Pons (tissue), 1 donor: Measurements from ENCODE around the gene NRG3.
"Not testable (repeated sequence)": the region's sequence is repeated elsewhere in the genome, so short reads cannot be mapped to it uniquely, and the experiment has no call there.

Experiments used
- DNase-seq: peaks from one replicate; pipeline ENCODE4 v3.0.0-alpha.2; 2016; ENCODE audit warnings: low spot score

NRG3 gene

DNA sequence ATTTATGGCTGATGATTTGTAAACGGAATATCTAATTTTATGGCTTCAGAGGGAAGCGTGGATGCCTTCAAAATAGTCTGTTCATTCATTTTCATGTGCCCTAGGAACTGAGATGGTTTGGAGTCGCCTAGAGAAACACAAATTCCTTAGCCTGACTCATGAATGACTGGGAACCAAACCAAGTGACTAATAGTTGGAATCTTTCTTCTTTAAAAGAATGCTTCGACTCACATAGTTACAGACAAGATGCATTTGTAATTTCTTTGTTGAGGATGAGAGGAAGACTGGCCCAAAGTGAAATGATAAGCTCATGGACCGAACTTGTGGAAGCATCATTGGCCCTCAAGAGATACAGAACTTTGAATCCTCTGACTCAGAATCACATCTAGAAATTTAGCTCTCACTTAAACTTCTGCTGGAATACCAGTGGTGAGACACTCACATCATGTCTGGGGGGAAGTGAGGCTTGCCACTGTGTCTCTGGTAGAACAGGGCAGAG is 1107.2 kb downstream of the NRG3 start:
- DNase-seq = peak; percentile 7

DNA sequence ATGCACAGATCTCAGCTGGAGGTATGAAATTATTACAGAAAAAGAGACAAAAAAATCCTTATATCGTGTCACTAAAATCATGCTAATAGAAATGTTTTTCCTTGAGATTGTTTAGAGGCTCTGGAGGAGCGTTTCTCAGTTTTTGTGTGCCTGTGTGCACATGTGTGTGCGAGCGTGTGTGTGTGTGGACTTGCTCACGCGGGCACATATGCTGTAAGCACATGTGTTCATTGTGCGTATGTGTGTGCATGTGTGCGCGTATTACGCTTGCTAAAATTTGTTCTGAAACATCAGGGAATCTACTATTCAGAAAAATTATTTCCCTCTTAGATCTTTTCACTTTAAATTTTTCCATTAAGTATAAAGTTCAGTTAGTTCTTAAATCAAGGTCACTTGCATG is 1111.2 kb downstream of the NRG3 start:
- DNase-seq = no peak

DNA sequence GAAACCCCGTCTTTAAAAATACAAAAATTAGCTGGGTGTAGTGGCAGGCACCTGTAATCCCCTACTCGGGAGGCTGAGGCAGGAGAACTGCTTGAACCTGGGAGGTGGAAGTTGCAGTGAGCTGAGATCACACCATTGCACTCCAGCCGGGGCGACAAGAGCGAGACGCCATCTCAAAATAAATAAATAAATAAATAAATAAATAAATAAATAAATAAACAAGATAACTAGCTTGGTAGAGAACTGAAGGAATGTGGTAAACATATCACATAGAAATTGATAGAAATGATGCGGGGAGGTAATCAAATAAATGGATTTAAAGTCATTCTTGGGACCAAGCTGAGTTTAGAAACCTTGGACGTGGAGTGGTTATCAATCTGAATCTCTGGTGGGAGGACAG is 1131.5 kb downstream of the NRG3 start:
- not testable (repeated sequence) for DNase-seq

GRCh38 chr10:83007510-83007909 is 1132.5 kb downstream of the NRG3 start:
- DNase-seq = no peak

DNA sequence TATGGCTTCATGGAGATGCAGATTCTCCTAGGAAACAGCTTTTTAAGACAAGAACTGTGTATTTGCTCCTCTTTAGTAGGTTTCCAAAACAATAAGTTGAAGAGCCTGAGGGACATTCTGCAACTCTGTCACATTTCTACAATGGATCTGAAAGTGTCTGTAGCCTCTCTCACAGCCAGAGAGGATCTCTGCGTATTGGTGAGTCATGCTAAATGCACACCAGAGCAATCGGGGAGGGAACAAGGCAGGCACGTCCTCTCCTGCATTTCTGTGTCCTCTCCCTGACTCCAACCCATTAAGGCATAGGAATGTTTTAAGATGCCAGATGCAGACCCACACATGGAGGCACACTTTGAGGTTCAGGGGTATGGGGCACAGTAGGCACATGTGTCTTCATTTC is 1137.9 kb downstream of the NRG3 start:
- no peak for DNase-seq

DNA sequence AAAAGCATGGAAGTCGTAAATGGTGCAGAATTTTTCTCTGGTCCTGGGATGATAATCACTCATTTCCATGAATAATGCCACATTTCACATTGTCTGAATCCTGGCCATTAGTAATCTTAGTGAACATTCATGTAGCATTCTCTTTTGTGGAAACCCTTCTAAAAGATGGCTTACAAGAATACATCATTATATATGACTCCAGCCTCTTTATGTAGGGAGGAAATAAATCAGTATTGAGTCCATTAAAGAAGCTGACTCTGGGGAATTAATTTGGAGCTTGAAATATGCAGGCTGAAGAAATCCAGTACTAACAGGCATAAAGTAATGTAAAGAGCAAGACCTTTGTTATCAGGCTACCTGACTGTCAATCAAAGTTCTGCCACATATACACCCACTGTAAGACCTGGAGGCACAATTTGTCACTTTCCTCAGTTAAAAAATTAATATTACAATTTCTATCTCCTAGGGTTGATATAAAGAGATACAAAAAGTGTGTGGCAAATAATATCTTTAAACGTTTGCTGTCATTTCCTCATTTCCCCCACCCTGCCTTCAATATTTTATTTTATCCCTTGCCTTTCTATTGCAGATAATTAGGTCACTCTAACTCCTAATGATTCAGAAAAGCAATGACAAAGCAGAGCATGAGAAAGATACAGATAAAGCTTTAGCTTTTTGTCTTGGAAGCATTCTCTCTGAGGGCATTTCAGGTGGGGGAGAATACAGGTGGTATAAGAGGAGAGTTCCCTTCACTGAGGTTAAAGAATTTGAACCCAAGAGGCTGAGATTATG is 1142.3 kb downstream of the NRG3 start:
- no peak for DNase-seq

- no peak for DNase-seq
These were observed 1148.7 kb downstream of the NRG3 start for GRCh38 chr10:83023662-83024061.
